IMR-90 (cell line): Measurements from ENCODE around the gene ERRFI1. TPM values are rescaled to one million over a fixed set of nuclear protein-coding genes. Genes with fewer than 3 reads are reported as not detected.
"Not testable (repeated sequence)": the region's sequence is repeated elsewhere in the genome, so short reads cannot be mapped to it uniquely, and the experiment has no call there.

Experiments
- ATAC-seq: fragments of 200-7000 bp; cut with Tn5 transposase; 2 replicates; pipeline ENCODE4 v1.9.1; 2020; ENCODE audit warnings: low read depth, mild to moderate bottlenecking, moderate library complexity
- BruUV-seq: library from RNA; stranded (reverse); fragments of 400-500 nt; replicated peaks from 2 replicates; lab custom pipeline; 2021; lab: Mats Ljungman, UMichigan
- CTCF ChIA-PET: fragments of 300-600 bp; formaldehyde crosslinking; extraction: SDS; loops from one replicate; lab custom pipeline; 2021; ENCODE audit warnings: antibody characterized with exemption; lab: Yijun Ruan, JAX
- POLR2A ChIA-PET: fragments of 300-600 bp; sonication (Branson Sonifier 250); formaldehyde crosslinking; loops from one replicate; lab custom pipeline; 2022; ENCODE audit warnings: antibody characterized with exemption; ENCODE audit not compliant: unreplicated experiment; lab: Charles Lee
- DNase-seq: peaks from one replicate; pipeline ENCODE4 v3.0.0; 2013
- H2AFZ ChIP-seq: replicated peaks from 2 replicates; pipeline ENCODE3; 2013; ENCODE audit warnings: low read length, mild to moderate bottlenecking; ENCODE audit not compliant: poor library complexity
- H2AK5ac ChIP-seq: 2 replicates; pipeline ENCODE4 v1.6.1; 2013; ENCODE audit warnings: low read depth, low read length, inconsistent platforms
- H2AK9ac ChIP-seq: replicated peaks from 2 replicates; pipeline ENCODE3; 2013; ENCODE audit warnings: mild to moderate bottlenecking, low read depth, low read length, moderate library complexity; ENCODE audit not compliant: poor library complexity
- H2BK120ac ChIP-seq: 2 replicates; pipeline ENCODE4 v1.6.1; 2013; ENCODE audit warnings: low read depth, low read length, inconsistent platforms
- H2BK15ac ChIP-seq: 3 replicates; pipeline ENCODE4 v1.6.1; 2013; ENCODE audit warnings: low read depth, low read length, inconsistent platforms
- H2BK20ac ChIP-seq: 2 replicates; pipeline ENCODE4 v1.6.1; 2013; ENCODE audit warnings: low read depth, mild to moderate bottlenecking, inconsistent platforms, low read length, moderate library complexity
- H2BK5ac ChIP-seq: 2 replicates; pipeline ENCODE4 v1.6.1; 2013; ENCODE audit warnings: mild to moderate bottlenecking, low read depth, low read length, inconsistent platforms; ENCODE audit not compliant: poor library complexity, severe bottlenecking
- H3K14ac ChIP-seq: replicated peaks from 2 replicates; pipeline ENCODE4 v1.6.1; 2013; ENCODE audit warnings: low read depth, low read length, inconsistent platforms
- H3K18ac ChIP-seq: 2 replicates; pipeline ENCODE4 v1.6.1; 2013; ENCODE audit warnings: low read depth, low read length, control low read depth
- H3K23ac ChIP-seq: 2 replicates; pipeline ENCODE4 v1.6.1; 2013; ENCODE audit warnings: low read depth, low read length, inconsistent platforms
- H3K27ac ChIP-seq: 2 replicates; pipeline ENCODE4 v1.5.1; 2013; ENCODE audit warnings: mild to moderate bottlenecking, control low read depth, low read length; ENCODE audit not compliant: insufficient read depth
- H3K27me3 ChIP-seq: 2 replicates; pipeline ENCODE4 v1.6.1; 2013; ENCODE audit warnings: low read length; ENCODE audit not compliant: control insufficient read depth, insufficient read depth
- H3K36me3 ChIP-seq: 2 replicates; pipeline ENCODE4 v1.6.1; 2013; ENCODE audit warnings: low read length, mixed read lengths; ENCODE audit not compliant: control insufficient read depth, insufficient read depth
- H3K4ac ChIP-seq: 2 replicates; pipeline ENCODE4 v1.6.1; 2013; ENCODE audit warnings: low read depth, low read length, inconsistent platforms
- H3K4me1 ChIP-seq: 2 replicates; pipeline ENCODE4 v1.6.1; 2013; ENCODE audit warnings: low read length, mixed read lengths; ENCODE audit not compliant: control insufficient read depth, insufficient read depth
- H3K4me2 ChIP-seq: 2 replicates; pipeline ENCODE4 v1.6.1; 2013; ENCODE audit warnings: low read depth, mild to moderate bottlenecking, control low read depth, low read length, moderate library complexity
- H3K4me3 ChIP-seq: 2 replicates; pipeline ENCODE4 v1.5.1; 2013; ENCODE audit warnings: low read depth, mild to moderate bottlenecking, control low read depth, low read length, moderate library complexity; ENCODE audit not compliant: insufficient read depth
- H3K56ac ChIP-seq: 2 replicates; pipeline ENCODE4 v1.6.1; 2013; ENCODE audit warnings: low read length, inconsistent platforms; ENCODE audit not compliant: insufficient read depth; ENCODE audit errors: extremely low read depth
- H3K79me1 ChIP-seq, 2 experiments: 2 replicates each; pipeline ENCODE4 v1.6.1; 2013; ENCODE audit warnings: low read length in 2 of 2, inconsistent platforms in 1 of 2, low read depth in 1 of 2
- H3K9ac ChIP-seq: 2 replicates; pipeline ENCODE4 v1.6.1; 2013; ENCODE audit warnings: low read depth, low read length, control low read depth
- H3K9me1 ChIP-seq: 2 replicates; pipeline ENCODE4 v1.6.1; 2013; ENCODE audit warnings: low read length, inconsistent platforms; ENCODE audit not compliant: insufficient read depth
- H3K9me3 ChIP-seq: 2 replicates; pipeline ENCODE4 v1.6.1; 2013; ENCODE audit warnings: low read length; ENCODE audit not compliant: control insufficient read depth, insufficient read depth
- H4K20me1 ChIP-seq: 2 replicates; pipeline ENCODE4 v1.6.1; 2013; ENCODE audit warnings: low read length, inconsistent platforms; ENCODE audit not compliant: insufficient read depth
- H4K5ac ChIP-seq: 2 replicates; pipeline ENCODE4 v1.6.1; 2013; ENCODE audit warnings: mild to moderate bottlenecking, low read depth, low read length, control low read depth
- H4K8ac ChIP-seq, 2 experiments: 2 replicates each; pipeline ENCODE4 v1.6.1; 2013; ENCODE audit warnings: low read depth in 2 of 2, low read length in 2 of 2, control low read depth in 1 of 2, inconsistent platforms in 1 of 2
- H4K91ac ChIP-seq: 2 replicates; pipeline ENCODE4 v1.6.1; 2013; ENCODE audit warnings: low read depth, low read length, inconsistent platforms; ENCODE audit not compliant: insufficient read depth
- WGBS, 2 experiments: methylation state at CpG; one replicate each; pipeline versions ENCODE4 v1.1.5 to v1.1.7; 2013; ENCODE audit warnings: missing lambda C conversion rate in 2 of 2; ENCODE audit not compliant: insufficient read length in 1 of 2; ENCODE audit errors: extremely low coverage in 2 of 2; 5-methylcytosine and 5-hydroxymethylcytosine counted together
- dilution Hi-C: fragments of 300-500 bp; cut with HindIII; formaldehyde crosslinking; loops from one replicate; pipeline ENCODE4 v1.14.3; 2018; ENCODE audit warnings: low sequenced_read_pairs; ENCODE audit not compliant: unreplicated experiment
- in situ Hi-C: fragments of 300-500 bp; cut with MboI; formaldehyde crosslinking; loops from 3 replicates; pipeline ENCODE4 v1.14.3; 2019; ENCODE audit warnings: low sequenced_read_pairs, inconsistent platforms, mixed read lengths
- intact Hi-C: fragments of 100-400 bp; cut with micrococcal nuclease; formaldehyde crosslinking; loops from 2 replicates; pipeline ENCODE4 v1.10.0; 2022
- polyA plus RNA-seq, 3 experiments: library from polyadenylated mRNA; depleted of rRNA; stranded (reverse); fragments of >200 nt; gene quantifications; 2 replicates each; pipeline ENCODE4 v1.2.3, GENCODE V29; 2012; ENCODE audit warnings: low replicate concordance in 1 of 3
- total RNA-seq: library from RNA; depleted of rRNA; stranded (reverse); fragments of >200 nt; gene quantifications from 2 replicates; pipeline ENCODE4 v1.2.3, GENCODE V29; 2012

Gene ERRFI1
- total and polyA plus RNA-seq, 2 of the 4 experiments (the other 2 are of a cell fraction) = 101 to 145 TPM

DNA sequence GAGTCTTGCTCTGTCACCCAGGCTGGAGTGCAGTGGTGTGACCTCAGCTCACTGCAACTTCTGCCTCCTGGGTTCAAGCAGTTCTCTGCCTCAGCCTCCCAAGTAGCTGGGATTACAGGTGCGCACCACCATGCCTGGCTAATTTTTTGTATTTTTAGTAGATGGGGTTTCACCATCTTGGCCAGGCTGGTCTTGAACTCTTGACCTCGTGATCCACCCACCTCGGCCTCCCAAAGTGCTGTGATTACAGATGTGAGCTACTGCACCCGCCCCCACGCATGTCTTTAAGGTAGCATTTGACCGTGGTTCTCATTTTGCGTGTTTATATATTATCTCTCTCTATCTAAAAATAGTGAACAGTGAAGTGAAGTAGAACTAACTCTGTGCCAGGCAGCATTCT lies 62.3 kb downstream of the ERRFI1 start:
- H3K23ac ChIP-seq, H2AFZ ChIP-seq, H3K4me3 ChIP-seq, in situ Hi-C loops, dilution Hi-C loops, H2BK15ac ChIP-seq, DNase-seq, H3K4me2 ChIP-seq, H3K56ac ChIP-seq, H3K18ac ChIP-seq, POLR2A ChIA-PET, H3K27ac ChIP-seq, H4K91ac ChIP-seq, H2BK5ac ChIP-seq, H2BK120ac ChIP-seq, H4K5ac ChIP-seq, H3K9me3 ChIP-seq, H2AK9ac ChIP-seq, CTCF ChIA-PET, H3K4me1 ChIP-seq, H2AK5ac ChIP-seq, BruUV-seq, ATAC-seq, H3K9ac ChIP-seq, H4K8ac ChIP-seq, H3K9me1 ChIP-seq, H3K4ac ChIP-seq, H3K14ac ChIP-seq, H3K27me3 ChIP-seq, intact Hi-C loops, H2BK20ac ChIP-seq: not testable (repeated sequence)
- H3K36me3 ChIP-seq = peaks cover 25% of the 10 kb centered on the region
- no CpG with 5 or more reads among the region's 7 CpGs for WGBS, 2 experiments
- H3K79me1 ChIP-seq = peaks cover 34 to 64% of the 10 kb centered on the region in 2 experiments
- peaks cover 23% of the 10 kb centered on the region for H4K20me1 ChIP-seq

DNA sequence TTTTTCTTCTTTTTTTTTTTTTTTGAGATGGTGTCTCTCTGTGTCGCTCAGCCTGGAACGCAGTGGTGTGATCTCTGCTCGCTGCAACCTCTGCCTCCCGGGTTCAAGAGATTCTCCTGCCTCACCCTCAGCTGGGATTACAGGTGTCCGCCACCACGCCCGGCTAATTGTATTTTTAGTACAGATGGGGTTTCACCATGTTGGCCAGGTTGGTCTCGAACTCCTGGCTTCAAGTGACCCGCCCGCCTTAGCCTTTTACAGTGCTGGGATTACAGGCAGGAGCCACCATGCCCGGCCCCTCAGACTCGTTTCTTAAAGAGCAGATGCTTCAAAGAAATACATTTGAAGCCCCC lies 62.8 kb downstream of the ERRFI1 start:
- H2AK5ac ChIP-seq, H3K27ac ChIP-seq, H3K4me3 ChIP-seq, H4K5ac ChIP-seq, H2AFZ ChIP-seq, H3K9me1 ChIP-seq, H3K9ac ChIP-seq, H3K4me2 ChIP-seq, H4K91ac ChIP-seq, H3K18ac ChIP-seq, in situ Hi-C loops, H4K8ac ChIP-seq, DNase-seq, BruUV-seq, H2AK9ac ChIP-seq, H3K27me3 ChIP-seq, H3K4ac ChIP-seq, H3K23ac ChIP-seq, ATAC-seq, H3K56ac ChIP-seq, H2BK120ac ChIP-seq, H2BK20ac ChIP-seq, H2BK5ac ChIP-seq, H3K9me3 ChIP-seq, dilution Hi-C loops, intact Hi-C loops, POLR2A ChIA-PET, H3K14ac ChIP-seq, H2BK15ac ChIP-seq, H3K4me1 ChIP-seq: not testable (repeated sequence)
- Histone ChIP-seq H4K20me1 (peaks cover 18% of the 10 kb centered on the region), H3K79me1 (peaks cover 30 to 59% of the 10 kb centered on the region in 2 experiments), H3K36me3 (peaks cover 23% of the 10 kb centered on the region)
- CTCF ChIA-PET = interaction anchor here (0.6 to 0.8 kb wide), 2 partner anchors 12 to 176 kb away, joined by 3 read pairs; no protein-coding TSS in a partner anchor
- no CpG with 5 or more reads among the region's 12 CpGs for WGBS, 2 experiments
